GM12891 (cell line): Measurements from ENCODE around the gene COMT.
A peak's percentile ranks its signal among the peaks of the same experiment; 100 is the strongest.

Experiments
- POLR2A ChIP-seq: IDR thresholded peaks from 2 replicates; pipeline ENCODE4 v1.6.1; 2011; ENCODE audit warnings: low read depth, low read length, control low read depth
- POLR2AphosphoS5 ChIP-seq: IDR thresholded peaks from 2 replicates; pipeline ENCODE4 v1.6.1; 2011; ENCODE audit warnings: low read depth, low read length, control low read depth

- peak; percentile 74 for TF ChIP-seq POLR2A
- 0 out of 2 replicates have a peak, but pooled peaks have one; percentile 44 for TF ChIP-seq POLR2AphosphoS5
Measured at GRCh38 chr22:19941365-19942082, at the start of gene COMT, which contains the start of gene TXNRD2.
